CD14-positive monocyte (primary cell): Measurements from ENCODE around the gene TACO1. TPM values are rescaled to one million over a fixed set of nuclear protein-coding genes. Genes with fewer than 3 reads are reported as not detected.

Experiments
- DNase-seq, 3 donors: peaks; one replicate each; pipeline ENCODE4 v3.0.0-alpha.2; 2011 to 2022
- H2AFZ ChIP-seq: 2 replicates; pipeline ENCODE4 v1.6.0; 2012; ENCODE audit warnings: mild to moderate bottlenecking, low read depth, low read length, inconsistent platforms; ENCODE audit not compliant: insufficient read depth, poor library complexity, severe bottlenecking
- H3K27ac ChIP-seq, 2 donors: 1 replicate in 1 of 2; 2 replicates in 1 of 2; pipeline ENCODE4 v1.5.1; 2012 to 2013; ENCODE audit warnings: low read length in 2 of 2, control low read depth in 1 of 2, inconsistent platforms in 1 of 2, low read depth in 1 of 2, mild to moderate bottlenecking in 1 of 2
- H3K27me3 ChIP-seq, 2 donors: one replicate each; pipeline versions ENCODE4 v1.6.0 to v1.6.1; 2011 to 2013; ENCODE audit warnings: low read length in 2 of 2; ENCODE audit not compliant: control insufficient read depth in 2 of 2, insufficient read depth in 2 of 2
- H3K36me3 ChIP-seq, 2 donors: replicated peaks in 1 of 2; 1 replicate in 1 of 2; 2 replicates in 1 of 2; pipeline versions ENCODE4 v1.5.1 to v1.6.1; 2012 to 2013; ENCODE audit warnings: low read length in 2 of 2, control low read depth in 1 of 2, inconsistent platforms in 1 of 2, mild to moderate bottlenecking in 1 of 2; ENCODE audit not compliant: insufficient read depth in 2 of 2, control insufficient read depth in 1 of 2
- H3K4me1 ChIP-seq, 2 donors: 1 replicate in 1 of 2; 2 replicates in 1 of 2; pipeline versions ENCODE4 v1.5.1 to v1.6.1; 2012 to 2013; ENCODE audit warnings: low read length in 2 of 2, control low read depth in 1 of 2, inconsistent platforms in 1 of 2, mild to moderate bottlenecking in 1 of 2, moderate library complexity in 1 of 2; ENCODE audit not compliant: insufficient read depth in 2 of 2, control insufficient read depth in 1 of 2
- H3K4me2 ChIP-seq: replicated peaks from 2 replicates; pipeline ENCODE3; 2012; ENCODE audit warnings: low read length, moderate library complexity, mild to moderate bottlenecking; ENCODE audit not compliant: poor library complexity, severe bottlenecking; ENCODE audit errors: extremely low read depth
- H3K4me3 ChIP-seq, 3 experiments: fragments of 200-600 bp in 1 of 3; sonication (generic) in 1 of 3; replicated peaks in 1 of 3; 1 replicate in 2 of 3; 2 replicates in 1 of 3; pipeline ENCODE4 v1.5.1; 2011 to 2013; ENCODE audit warnings: low read length in 3 of 3, mild to moderate bottlenecking in 3 of 3, control low read depth in 2 of 3, low read depth in 2 of 3, inconsistent platforms in 1 of 3, moderate library complexity in 1 of 3
- H3K79me2 ChIP-seq: 2 replicates; pipeline ENCODE4 v1.6.0; 2012; ENCODE audit warnings: mild to moderate bottlenecking, control low read depth, inconsistent platforms, low read length, moderate library complexity; ENCODE audit not compliant: insufficient read depth
- H3K9ac ChIP-seq: 2 replicates; pipeline ENCODE4 v1.6.0; 2017; ENCODE audit warnings: low read length, mild to moderate bottlenecking; ENCODE audit not compliant: insufficient read depth, poor library complexity, severe bottlenecking
- H3K9me3 ChIP-seq, 2 donors: replicated peaks in 1 of 2; 1 replicate in 1 of 2; 2 replicates in 1 of 2; pipeline versions ENCODE4 v1.5.1 to v1.6.1; 2012 to 2013; ENCODE audit warnings: low read length in 2 of 2, control low read depth in 1 of 2; ENCODE audit not compliant: control insufficient read depth in 1 of 2, insufficient read depth in 1 of 2
- H4K20me1 ChIP-seq: 2 replicates; pipeline ENCODE4 v1.6.0; 2012; ENCODE audit warnings: mild to moderate bottlenecking, low read length, control low read depth, moderate library complexity; ENCODE audit not compliant: insufficient read depth
- H3K27ac Mint-ChIP-seq, 7 donors: one replicate each; pipeline ENCODE4 v1.8.0; 2020; ENCODE audit warnings: mild to moderate bottlenecking in 7 of 7, mixed read lengths in 7 of 7, moderate library complexity in 6 of 7, inconsistent platforms in 2 of 7
- H3K27me3 Mint-ChIP-seq, 3 donors: one replicate each; pipeline ENCODE4 v1.8.0; 2021 to 2022; ENCODE audit warnings: low read depth in 3 of 3, mild to moderate bottlenecking in 3 of 3, mixed read lengths in 3 of 3, moderate library complexity in 3 of 3, inconsistent platforms in 1 of 3
- H3K36me3 Mint-ChIP-seq, 2 donors: one replicate each; pipeline ENCODE4 v1.8.0; 2020; ENCODE audit warnings: mixed read lengths in 2 of 2, inconsistent platforms in 1 of 2, mild to moderate bottlenecking in 1 of 2
- H3K4me1 Mint-ChIP-seq: one replicate; pipeline ENCODE4 v1.8.0; 2020; ENCODE audit warnings: mild to moderate bottlenecking, mixed read lengths
- H3K4me3 Mint-ChIP-seq, 2 donors: one replicate each; pipeline ENCODE4 v1.8.0; 2020; ENCODE audit warnings: mild to moderate bottlenecking in 2 of 2, mixed read lengths in 2 of 2, moderate library complexity in 1 of 2
- H3K9me3 Mint-ChIP-seq, 7 donors: one replicate each; pipeline ENCODE4 v1.8.0; 2020 to 2022; ENCODE audit warnings: mixed read lengths in 7 of 7, mild to moderate bottlenecking in 6 of 7, moderate library complexity in 6 of 7, inconsistent platforms in 2 of 7
- WGBS: methylation state at CpG from one replicate; pipeline ENCODE4 v1.1.5; 2013; ENCODE audit warnings: missing lambda C conversion rate; ENCODE audit not compliant: insufficient coverage; 5-methylcytosine and 5-hydroxymethylcytosine counted together
- intact Hi-C, 2 donors: fragments of 100-400 bp; cut with micrococcal nuclease; formaldehyde crosslinking; loops; one replicate each; pipeline versions ENCODE4 v1.15.0 to v1.15.1; 2023
- polyA plus RNA-seq, 3 donors: library from polyadenylated mRNA; depleted of rRNA in 1 of 3; unstranded in 2 of 3; stranded (reverse) in 1 of 3; fragments of 300-500 nt in 2 of 3; fragments of >200 nt in 1 of 3; fragmentation: Illumina TruSeq in 2 of 3; gene quantifications; 1 replicate in 2 of 3; 2 replicates in 1 of 3; pipeline ENCODE4 v1.2.3, GENCODE V29; 2012 to 2021
- TF ChIP-seq, protein P1 (sequence below): fragments of 200-600 bp; IDR thresholded peaks from one replicate; pipeline ENCODE4 v1.8.0; 2022; ENCODE audit warnings: antibody characterized with exemption, mild to moderate bottlenecking

TACO1 gene
- polyA plus RNA-seq, 3 donors, result 4.1 to 12.5 (median 9.5) TPM

DNA sequence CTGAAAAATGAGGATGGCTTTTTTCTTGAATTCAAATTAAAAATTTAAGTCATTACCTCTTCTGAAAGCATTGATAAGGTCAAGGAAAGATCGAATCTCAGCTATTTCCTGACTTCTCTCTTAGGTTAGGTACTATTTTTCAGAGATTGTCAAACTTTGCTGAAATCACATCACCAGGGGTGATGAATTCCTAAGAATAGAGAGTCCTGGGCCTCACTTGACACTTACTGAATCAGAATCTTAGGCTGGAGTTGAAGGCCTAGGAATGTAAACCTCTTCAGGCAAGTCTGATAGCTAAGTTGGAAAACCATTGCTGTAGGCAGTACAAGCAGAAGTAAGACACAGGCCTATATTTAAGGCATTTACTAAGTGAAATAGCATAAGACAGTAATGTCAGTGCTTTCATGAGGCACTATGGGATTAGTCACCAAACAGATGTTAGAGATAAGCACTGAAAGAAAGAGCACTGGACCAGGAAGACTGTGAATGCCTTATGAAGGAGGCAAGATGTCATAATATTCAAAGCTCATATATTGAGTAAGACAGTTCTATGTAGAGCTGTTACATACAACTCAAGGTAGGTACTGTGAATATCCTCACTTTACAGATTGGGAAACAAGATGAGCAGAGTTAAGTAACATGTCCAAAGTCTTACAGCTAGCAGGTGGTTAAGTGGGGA lies 28.9 kb upstream of the TACO1 start:
- H3K4me3 ChIP-seq, result no peak overlapping the region
- intact Hi-C loops, result no loop called here

DNA sequence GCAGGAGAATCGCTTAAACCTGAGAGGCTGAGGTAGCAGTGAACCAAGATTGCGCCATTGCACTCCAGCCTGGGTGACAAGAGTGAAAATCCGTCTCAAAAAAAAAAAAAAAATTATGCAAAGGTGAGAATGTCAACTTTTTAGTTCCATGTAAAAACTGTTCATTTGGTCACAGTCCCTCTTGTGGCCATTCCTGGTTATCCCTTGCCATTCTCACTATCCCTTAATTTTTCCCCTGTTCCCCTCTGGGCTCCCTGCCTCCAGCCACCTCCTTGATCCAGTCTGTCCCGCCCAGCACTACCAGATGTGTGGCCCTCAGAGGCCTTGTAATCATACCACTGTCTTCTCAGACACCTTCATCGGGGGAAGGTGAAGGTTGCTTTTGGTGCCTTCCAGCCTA lies 27.1 kb upstream of the TACO1 start:
- intact Hi-C loops, result no loop called here
- H3K9me3 ChIP-seq, result no peaks in the 10 kb centered on the region
- H3K4me1 Mint-ChIP-seq, result no peaks in the 10 kb centered on the region
- no peak overlapping the region for H3K9ac ChIP-seq
- H3K4me2 ChIP-seq, result no peak overlapping the region
- H2AFZ ChIP-seq, result no peak overlapping the region
- H3K79me2 ChIP-seq, result peaks cover 100% of the 10 kb centered on the region
- no peak overlapping the region for H3K4me3 ChIP-seq
- TF ChIP-seq, protein P1, sequence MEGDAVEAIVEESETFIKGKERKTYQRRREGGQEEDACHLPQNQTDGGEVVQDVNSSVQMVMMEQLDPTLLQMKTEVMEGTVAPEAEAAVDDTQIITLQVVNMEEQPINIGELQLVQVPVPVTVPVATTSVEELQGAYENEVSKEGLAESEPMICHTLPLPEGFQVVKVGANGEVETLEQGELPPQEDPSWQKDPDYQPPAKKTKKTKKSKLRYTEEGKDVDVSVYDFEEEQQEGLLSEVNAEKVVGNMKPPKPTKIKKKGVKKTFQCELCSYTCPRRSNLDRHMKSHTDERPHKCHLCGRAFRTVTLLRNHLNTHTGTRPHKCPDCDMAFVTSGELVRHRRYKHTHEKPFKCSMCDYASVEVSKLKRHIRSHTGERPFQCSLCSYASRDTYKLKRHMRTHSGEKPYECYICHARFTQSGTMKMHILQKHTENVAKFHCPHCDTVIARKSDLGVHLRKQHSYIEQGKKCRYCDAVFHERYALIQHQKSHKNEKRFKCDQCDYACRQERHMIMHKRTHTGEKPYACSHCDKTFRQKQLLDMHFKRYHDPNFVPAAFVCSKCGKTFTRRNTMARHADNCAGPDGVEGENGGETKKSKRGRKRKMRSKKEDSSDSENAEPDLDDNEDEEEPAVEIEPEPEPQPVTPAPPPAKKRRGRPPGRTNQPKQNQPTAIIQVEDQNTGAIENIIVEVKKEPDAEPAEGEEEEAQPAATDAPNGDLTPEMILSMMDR, result peak; percentile 22
- H3K4me1 ChIP-seq, result no peaks in the 10 kb centered on the region
- DNase-seq, result no peak
- no peak overlapping the region for H3K27ac ChIP-seq
- peak overlapping the region in 2 of 7 donors; percentile 43 to 48 for H3K27ac Mint-ChIP-seq
- no peaks in the 10 kb centered on the region for H3K27me3 Mint-ChIP-seq
- peaks cover 100% of the 10 kb centered on the region for H4K20me1 ChIP-seq
- WGBS, result 80% methylated on average over 4 of the region's 5 CpGs
- H3K9me3 Mint-ChIP-seq, result peaks cover 0 to 5% (median 0%) of the 10 kb centered on the region in 7 donors
- H3K36me3 ChIP-seq, result peaks cover 8 to 23% of the 10 kb centered on the region in 2 donors
- H3K27me3 ChIP-seq, result no peaks in the 10 kb centered on the region
- no peak overlapping the region for H3K4me3 Mint-ChIP-seq
- H3K36me3 Mint-ChIP-seq, result peaks cover 20 to 26% of the 10 kb centered on the region in 2 donors

More for the DNA sequence above, 28.9 kb upstream of the TACO1 start:
- Histone ChIP-seq H3K79me2 (peaks cover 100% of the 10 kb centered on the region), H3K27ac (no peak overlapping the region), H3K27me3 (no peaks in the 10 kb centered on the region), H2AFZ (no peak overlapping the region), H3K4me2 (no peak overlapping the region), H3K36me3 (peaks cover 3 to 21% of the 10 kb centered on the region in 2 donors), H4K20me1 (peaks cover 100% of the 10 kb centered on the region), H3K9ac (no peak overlapping the region), H3K4me1 (no peaks in the 10 kb centered on the region), H3K9me3 (no peaks in the 10 kb centered on the region)
- TF ChIP-seq, protein P1, result no peak
- H3K9me3 Mint-ChIP-seq, result peaks cover 0 to 5% (median 0%) of the 10 kb centered on the region in 7 donors
- no peaks in the 10 kb centered on the region for H3K4me1 Mint-ChIP-seq
- H3K27ac Mint-ChIP-seq, result peak overlapping the region in 1 of 7 donors; percentile 28
- peaks cover 17 to 29% of the 10 kb centered on the region in 2 donors for H3K36me3 Mint-ChIP-seq
- no peaks in the 10 kb centered on the region for H3K27me3 Mint-ChIP-seq
- WGBS, result no CpG with 5 or more reads among the region's 1 CpG
- H3K4me3 Mint-ChIP-seq, result no peak overlapping the region
- no peak for DNase-seq
